ENCODE results near the gene SPIN1. TPM values are rescaled to one million over a fixed set of nuclear protein-coding genes. Genes with fewer than 3 reads are reported as not detected.
"Not testable (repeated sequence)": the region's sequence is repeated elsewhere in the genome, so short reads cannot be mapped to it uniquely, and the experiment has no call there.

The SPIN1 gene
- 94.9 to 110 TPM (median 103 TPM) in 3 replicates for total RNA-seq
- long read RNA-seq, full-length matches to known transcripts = 32 of 70 reads
- long read RNA-seq, partial matches to known transcripts = 16 of 70 reads
- long read RNA-seq, other reads (novel, unspliced or antisense) = 22 of 70 reads

GRCh38 chr9:88388203-88388885 lies at the start of gene SPIN1:
TSS of gene SPIN1 (plus strand) at chr9:88388444. CDS start at chr9:88426540, 38,096 bp downstream.
- H3K9me3 Mint-ChIP-seq (ENCODE audit: low read depth) = no peaks in the 10 kb centered on the region
- peak within 1 kb of the TSS; percentile 93 for H3K4me3 Mint-ChIP-seq (ENCODE audit: unreplicated experiment)
- H3K36me3 Mint-ChIP-seq (ENCODE audit: low read depth) = no peaks in the 10 kb centered on the region
- DNase-seq (ENCODE audit: low spot score) = no peak
- peak; percentile 69 for TF ChIP-seq CTCF (IDR thresholded peaks at IDR 0.05)
- H3K27ac Mint-ChIP-seq (ENCODE audit: unreplicated experiment) = peak within 1 kb of the TSS; percentile 94
- H3K27me3 Mint-ChIP-seq (ENCODE audit: low read depth) = no peaks in the 10 kb centered on the region
- peaks cover 54% of the 10 kb centered on the region for H3K4me1 Mint-ChIP-seq (ENCODE audit: low read depth)

GRCh38 chr9:88339317-88339716 lies 48.9 kb upstream of the SPIN1 start:
- Mint-ChIP-seq H3K27ac (ENCODE audit: unreplicated experiment) (no peak overlapping the region), H3K27me3 (ENCODE audit: low read depth) (no peaks in the 10 kb centered on the region), H3K9me3 (ENCODE audit: low read depth) (no peaks in the 10 kb centered on the region), H3K4me3 (ENCODE audit: unreplicated experiment) (no peak overlapping the region), H3K36me3 (ENCODE audit: low read depth) (no peaks in the 10 kb centered on the region), H3K4me1 (ENCODE audit: low read depth) (peaks cover 5% of the 10 kb centered on the region)
- TF ChIP-seq CTCF (IDR thresholded peaks at IDR 0.05) = no peak
- DNase-seq (ENCODE audit: low spot score) = no peak

GRCh38 chr9:88342246-88342645 lies 46.0 kb upstream of the SPIN1 start:
- no peaks in the 10 kb centered on the region for H3K9me3 Mint-ChIP-seq (ENCODE audit: low read depth)
- H3K4me3 Mint-ChIP-seq (ENCODE audit: unreplicated experiment) = no peak overlapping the region
- H3K36me3 Mint-ChIP-seq (ENCODE audit: low read depth) = no peaks in the 10 kb centered on the region
- peaks cover 5% of the 10 kb centered on the region for H3K4me1 Mint-ChIP-seq (ENCODE audit: low read depth)
- no peak for DNase-seq (ENCODE audit: low spot score)
- TF ChIP-seq CTCF (IDR thresholded peaks at IDR 0.05) = no peak
- H3K27me3 Mint-ChIP-seq (ENCODE audit: low read depth) = no peaks in the 10 kb centered on the region
- H3K27ac Mint-ChIP-seq (ENCODE audit: unreplicated experiment) = no peak overlapping the region

GRCh38 chr9:88344013-88344412 lies 44.2 kb upstream of the SPIN1 start:
- no peak for DNase-seq (ENCODE audit: low spot score)
- no peak overlapping the region for H3K27ac Mint-ChIP-seq (ENCODE audit: unreplicated experiment)
- H3K27me3 Mint-ChIP-seq (ENCODE audit: low read depth) = no peaks in the 10 kb centered on the region
- H3K4me3 Mint-ChIP-seq (ENCODE audit: unreplicated experiment) = no peak overlapping the region
- no peaks in the 10 kb centered on the region for H3K9me3 Mint-ChIP-seq (ENCODE audit: low read depth)
- TF ChIP-seq CTCF (IDR thresholded peaks at IDR 0.05) = no peak
- peaks cover 5% of the 10 kb centered on the region for H3K4me1 Mint-ChIP-seq (ENCODE audit: low read depth)
- H3K36me3 Mint-ChIP-seq (ENCODE audit: low read depth) = no peaks in the 10 kb centered on the region

GRCh38 chr9:88350354-88350753 lies 37.9 kb upstream of the SPIN1 start:
- not testable (repeated sequence) for DNase-seq (ENCODE audit: low spot score); H3K4me1 Mint-ChIP-seq (ENCODE audit: low read depth); H3K36me3 Mint-ChIP-seq (ENCODE audit: low read depth); H3K27me3 Mint-ChIP-seq (ENCODE audit: low read depth); H3K4me3 Mint-ChIP-seq (ENCODE audit: unreplicated experiment); H3K27ac Mint-ChIP-seq (ENCODE audit: unreplicated experiment); H3K9me3 Mint-ChIP-seq (ENCODE audit: low read depth)

- H3K27ac Mint-ChIP-seq (ENCODE audit: unreplicated experiment) = no peak overlapping the region
- H3K4me3 Mint-ChIP-seq (ENCODE audit: unreplicated experiment) = no peak overlapping the region
- DNase-seq (ENCODE audit: low spot score) = no peak
- H3K4me1 Mint-ChIP-seq (ENCODE audit: low read depth) = no peaks in the 10 kb centered on the region
- no peaks in the 10 kb centered on the region for H3K27me3 Mint-ChIP-seq (ENCODE audit: low read depth)
- peaks cover 8% of the 10 kb centered on the region for H3K9me3 Mint-ChIP-seq (ENCODE audit: low read depth)
- H3K36me3 Mint-ChIP-seq (ENCODE audit: low read depth) = no peaks in the 10 kb centered on the region
- TF ChIP-seq CTCF (IDR thresholded peaks at IDR 0.05) = no peak
Measured at GRCh38 chr9:88355166-88355565, 33.1 kb upstream of the SPIN1 start.

- not testable (repeated sequence) for DNase-seq (ENCODE audit: low spot score); H3K4me1 Mint-ChIP-seq (ENCODE audit: low read depth); H3K4me3 Mint-ChIP-seq (ENCODE audit: unreplicated experiment); H3K36me3 Mint-ChIP-seq (ENCODE audit: low read depth); H3K9me3 Mint-ChIP-seq (ENCODE audit: low read depth); H3K27me3 Mint-ChIP-seq (ENCODE audit: low read depth); H3K27ac Mint-ChIP-seq (ENCODE audit: unreplicated experiment)
Measured at GRCh38 chr9:88357250-88357649, 31.0 kb upstream of the SPIN1 start.

Data from chondrocyte (in vitro differentiated cells).